IPS-18a (cell line): ENCODE results near the gene ZNRF4.
"Not testable (repeated sequence)": the region's sequence is repeated elsewhere in the genome, so short reads cannot be mapped to it uniquely, and the experiment has no call there.

ENCODE experiments used
- H3K27ac ChIP-seq: one replicate; pipeline ENCODE4 v1.5.1; 2013; ENCODE audit warnings: low read length
- H3K27me3 ChIP-seq: one replicate; pipeline ENCODE4 v1.6.1; 2013; ENCODE audit warnings: mild to moderate bottlenecking, low read length; ENCODE audit not compliant: control insufficient read depth, insufficient read depth
- H3K36me3 ChIP-seq: one replicate; pipeline ENCODE4 v1.6.1; 2013; ENCODE audit warnings: low read depth, low read length; ENCODE audit not compliant: control insufficient read depth
- H3K4me1 ChIP-seq: one replicate; pipeline ENCODE4 v1.6.1; 2013; ENCODE audit warnings: low read depth, low read length; ENCODE audit not compliant: control insufficient read depth
- H3K4me3 ChIP-seq: one replicate; pipeline ENCODE4 v1.5.1; 2013; ENCODE audit warnings: low read length
- H3K9ac ChIP-seq: one replicate; pipeline ENCODE4 v1.6.1; 2013; ENCODE audit warnings: mild to moderate bottlenecking, low read length, moderate library complexity
- H3K9me3 ChIP-seq: one replicate; pipeline ENCODE4 v1.6.1; 2013; ENCODE audit warnings: low read depth, low read length; ENCODE audit not compliant: control insufficient read depth

The ZNRF4 gene

GRCh38 chr19:5478925-5479588 is 23.8 kb downstream of the ZNRF4 start:
- no peak overlapping the region for H3K27ac ChIP-seq
- no peak overlapping the region for H3K9ac ChIP-seq
- H3K9me3 ChIP-seq: no peaks in the 10 kb centered on the region
- no peaks in the 10 kb centered on the region for H3K36me3 ChIP-seq
- no peak overlapping the region for H3K4me3 ChIP-seq
- H3K4me1 ChIP-seq: peaks cover under 1% of the 10 kb centered on the region
- H3K27me3 ChIP-seq: peaks cover 8% of the 10 kb centered on the region

- H3K36me3 ChIP-seq: no peaks in the 10 kb centered on the region
- H3K27me3 ChIP-seq: peaks cover 8% of the 10 kb centered on the region
Observed at GRCh38 chr19:5479958-5480357, 24.7 kb downstream of the ZNRF4 start.

GRCh38 chr19:5480427-5480836 is 25.2 kb downstream of the ZNRF4 start:
- Histone ChIP-seq H3K9ac (no peak overlapping the region), H3K27ac (no peak overlapping the region), H3K4me3 (no peak overlapping the region), H3K36me3 (no peaks in the 10 kb centered on the region), H3K27me3 (peaks cover 8% of the 10 kb centered on the region), H3K9me3 (no peaks in the 10 kb centered on the region), H3K4me1 (peaks cover 3% of the 10 kb centered on the region)

More at GRCh38 chr19:5479958-5480357, 24.7 kb downstream of the ZNRF4 start:
- peaks cover 3% of the 10 kb centered on the region for H3K4me1 ChIP-seq
- no peak overlapping the region for H3K4me3 ChIP-seq
- no peak overlapping the region for H3K9ac ChIP-seq
- no peaks in the 10 kb centered on the region for H3K9me3 ChIP-seq
- no peak overlapping the region for H3K27ac ChIP-seq

GRCh38 chr19:5481957-5482356 is 26.7 kb downstream of the ZNRF4 start:
- no peak overlapping the region for H3K27ac ChIP-seq
- H3K4me3 ChIP-seq: no peak overlapping the region
- no peaks in the 10 kb centered on the region for H3K9me3 ChIP-seq
- no peaks in the 10 kb centered on the region for H3K36me3 ChIP-seq
- peaks cover 13% of the 10 kb centered on the region for H3K27me3 ChIP-seq
- H3K9ac ChIP-seq: no peak overlapping the region
- peaks cover 3% of the 10 kb centered on the region for H3K4me1 ChIP-seq

GRCh38 chr19:5484398-5485285 is 29.4 kb downstream of the ZNRF4 start:
- Histone ChIP-seq H3K9me3 (no peaks in the 10 kb centered on the region), H3K27me3 (peaks cover 8% of the 10 kb centered on the region), H3K4me1 (peaks cover 3% of the 10 kb centered on the region), H3K9ac (no peak overlapping the region), H3K36me3 (no peaks in the 10 kb centered on the region), H3K4me3 (no peak overlapping the region), H3K27ac (no peak overlapping the region)

- Histone ChIP-seq H3K9me3 (no peaks in the 10 kb centered on the region), H3K4me1 (peaks cover 3% of the 10 kb centered on the region), H3K27ac (no peak overlapping the region), H3K4me3 (no peak overlapping the region), H3K27me3 (peaks cover 9% of the 10 kb centered on the region), H3K36me3 (no peaks in the 10 kb centered on the region), H3K9ac (no peak overlapping the region)
Observed at GRCh38 chr19:5485286-5485636, 30.0 kb downstream of the ZNRF4 start.

GRCh38 chr19:5485658-5486057 is 30.4 kb downstream of the ZNRF4 start:
- not testable (repeated sequence) for H3K27ac ChIP-seq, H3K27me3 ChIP-seq, H3K4me1 ChIP-seq, H3K9ac ChIP-seq, H3K36me3 ChIP-seq, H3K4me3 ChIP-seq, H3K9me3 ChIP-seq

GRCh38 chr19:5487222-5487621 is 32.0 kb downstream of the ZNRF4 start:
- H3K9ac ChIP-seq: no peak overlapping the region
- H3K36me3 ChIP-seq: no peaks in the 10 kb centered on the region
- H3K4me1 ChIP-seq: peaks cover 6% of the 10 kb centered on the region
- H3K4me3 ChIP-seq: no peak overlapping the region
- H3K9me3 ChIP-seq: no peaks in the 10 kb centered on the region
- no peak overlapping the region for H3K27ac ChIP-seq
- peaks cover 20% of the 10 kb centered on the region for H3K27me3 ChIP-seq

- H3K4me3 ChIP-seq: no peak overlapping the region
- no peaks in the 10 kb centered on the region for H3K9me3 ChIP-seq
- H3K4me1 ChIP-seq: peaks cover 3% of the 10 kb centered on the region
- H3K27me3 ChIP-seq: peaks cover 43% of the 10 kb centered on the region
- H3K9ac ChIP-seq: no peak overlapping the region
- no peaks in the 10 kb centered on the region for H3K36me3 ChIP-seq
- no peak overlapping the region for H3K27ac ChIP-seq
Observed at GRCh38 chr19:5489551-5489950, 34.3 kb downstream of the ZNRF4 start.

GRCh38 chr19:5491565-5491964 is 36.3 kb downstream of the ZNRF4 start:
- Histone ChIP-seq H3K27me3 (peaks cover 60% of the 10 kb centered on the region), H3K9me3 (no peaks in the 10 kb centered on the region), H3K36me3 (no peaks in the 10 kb centered on the region), H3K9ac (no peak overlapping the region), H3K4me1 (peaks cover 5% of the 10 kb centered on the region), H3K4me3 (no peak overlapping the region), H3K27ac (no peak overlapping the region)

GRCh38 chr19:5492281-5492634 is 37.0 kb downstream of the ZNRF4 start:
- Histone ChIP-seq H3K4me1 (peaks cover 5% of the 10 kb centered on the region), H3K9me3 (no peaks in the 10 kb centered on the region), H3K27me3 (peaks cover 65% of the 10 kb centered on the region), H3K9ac (no peak overlapping the region), H3K36me3 (no peaks in the 10 kb centered on the region), H3K4me3 (peak overlapping the region; percentile 24), H3K27ac (no peak overlapping the region)
